HG02759 (cell line): ENCODE data around the gene WDR49.

ENCODE experiments used
- ATAC-seq: cut with Tn5 transposase; IDR thresholded peaks from one replicate; pipeline ENCODE4 v1.9.1; 2021; ENCODE audit warnings: mild to moderate bottlenecking, moderate library complexity; ENCODE audit not compliant: unreplicated experiment

Gene WDR49

DNA sequence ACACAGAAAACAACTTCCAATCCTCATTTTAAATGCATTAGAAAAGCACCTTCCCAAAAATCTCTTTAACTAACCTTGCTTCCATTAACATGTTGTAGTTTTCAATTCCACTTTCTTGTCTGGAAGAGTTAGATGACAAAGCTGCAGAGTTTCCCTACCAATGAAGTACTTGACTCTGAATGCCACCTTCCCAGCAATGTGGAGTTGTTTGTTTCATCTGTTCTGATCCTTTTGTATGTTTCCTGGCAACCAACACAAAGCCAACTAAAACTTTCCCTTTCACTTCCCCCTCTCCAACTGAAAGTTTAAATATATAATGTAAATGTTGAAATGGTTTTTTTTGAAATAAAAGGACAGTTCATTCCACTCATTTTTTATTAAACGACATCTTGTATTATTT lies at the start of gene WDR49:
TSS of gene WDR49 (minus strand) at position 183 of the 400 bp plus-strand sequence. CDS start 517 bp downstream, outside the sequence.
- no peak for ATAC-seq

DNA sequence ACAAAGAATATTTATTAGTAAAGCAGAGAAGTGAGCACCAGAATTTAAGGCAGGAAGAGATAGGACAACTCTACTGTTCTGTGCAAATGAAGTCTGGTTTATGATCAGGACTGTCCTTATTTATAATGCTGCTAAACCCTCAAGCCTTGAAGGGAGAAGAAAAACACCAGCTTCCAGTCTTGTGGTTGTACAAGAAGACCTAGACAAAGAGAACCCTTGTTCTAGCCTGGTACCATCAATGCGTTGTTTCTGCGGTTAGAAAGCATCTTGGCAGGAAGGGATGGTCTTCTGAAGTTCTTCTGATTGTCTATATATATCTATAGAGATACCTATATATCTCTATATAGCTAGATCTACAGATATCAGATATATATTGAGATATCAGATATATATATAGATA lies 47.2 kb upstream of the WDR49 start:
- ATAC-seq = no peak

DNA sequence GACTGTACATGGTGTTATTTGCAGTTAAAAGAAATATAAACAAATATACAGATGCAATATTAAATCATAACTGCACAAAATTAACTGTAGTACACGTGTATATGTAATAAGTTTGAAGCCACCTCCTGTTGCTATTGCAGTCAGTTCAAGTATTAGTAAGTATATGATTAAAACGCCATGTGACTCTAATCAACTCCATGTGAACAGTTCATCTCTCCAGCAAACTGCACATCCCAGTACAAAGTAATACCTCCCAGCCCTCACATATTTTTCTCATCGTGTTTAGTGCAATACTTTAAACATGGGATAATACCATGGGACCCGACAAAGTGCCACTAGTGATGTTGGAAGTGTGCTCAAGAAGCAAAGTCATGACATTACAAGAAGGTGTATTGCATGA lies 46.3 kb upstream of the WDR49 start:
- no peak for ATAC-seq

GRCh38 chr3:167694121-167694520 lies 40.4 kb upstream of the WDR49 start:
- no peak for ATAC-seq

DNA sequence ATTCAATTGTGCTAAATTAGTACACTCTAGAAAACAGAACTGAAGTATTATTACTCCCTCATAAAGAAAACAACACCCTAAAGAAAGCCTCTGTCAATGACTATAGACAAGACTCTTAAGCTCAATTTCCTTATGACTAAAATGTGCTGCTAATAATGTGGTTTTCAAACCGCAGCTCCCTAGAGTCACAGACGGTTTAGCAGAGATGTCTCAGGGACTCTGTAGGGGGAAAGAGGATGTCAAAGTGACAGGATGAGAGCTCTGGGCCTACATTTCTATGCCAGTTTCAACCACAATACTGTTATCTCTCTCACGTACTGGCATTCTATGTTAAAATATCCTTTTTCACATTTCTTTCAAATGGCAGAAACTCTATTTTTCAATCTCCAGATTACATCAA lies 37.6 kb upstream of the WDR49 start:
- peak; percentile 100 for ATAC-seq

- ATAC-seq = peak; percentile 81
Observed at GRCh38 chr3:167684388-167684993, 30.7 kb upstream of the WDR49 start.

- ATAC-seq = no peak
Observed at GRCh38 chr3:167679526-167679925, 25.8 kb upstream of the WDR49 start.

DNA sequence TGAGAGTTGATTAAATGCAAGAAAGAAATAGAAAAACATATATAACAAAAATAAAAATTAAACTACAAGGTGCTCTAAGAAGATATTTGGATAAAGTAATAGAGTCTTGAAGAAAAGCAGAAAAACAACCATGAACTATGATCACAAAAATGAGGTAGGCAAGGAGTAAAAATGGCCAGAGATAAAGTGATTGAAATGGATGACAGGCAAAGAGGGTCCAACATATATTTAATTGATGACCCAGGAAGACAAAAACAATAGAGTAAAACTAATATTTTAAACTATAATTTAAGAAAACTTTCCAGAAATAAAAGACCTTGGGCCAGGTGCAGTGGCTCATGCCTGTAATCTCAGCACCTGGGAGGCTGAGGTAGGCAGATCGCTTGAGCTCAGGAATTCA lies 22.1 kb upstream of the WDR49 start:
- ATAC-seq = no peak

DNA sequence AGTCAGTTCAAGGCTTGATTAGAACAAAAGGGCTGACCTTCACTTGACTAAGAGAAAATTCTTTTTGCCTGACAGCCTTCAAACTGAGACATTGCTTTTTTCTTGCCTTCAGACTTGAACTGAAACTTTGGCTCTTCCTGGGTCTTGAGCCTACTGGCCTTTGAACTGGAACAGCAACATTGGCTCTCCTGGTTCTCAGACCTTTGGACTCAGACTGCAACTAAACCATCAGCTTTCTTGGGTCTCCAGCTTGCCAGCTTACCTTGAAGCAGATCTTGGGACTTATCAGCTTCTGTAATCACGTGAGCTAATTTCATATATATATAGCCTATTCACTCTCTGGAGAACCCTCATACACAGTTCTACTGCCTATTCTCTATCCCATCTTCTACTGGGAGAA lies 19.5 kb upstream of the WDR49 start:
- no peak for ATAC-seq

- no peak for ATAC-seq
Observed at GRCh38 chr3:167671878-167672427, 18.2 kb upstream of the WDR49 start.

DNA sequence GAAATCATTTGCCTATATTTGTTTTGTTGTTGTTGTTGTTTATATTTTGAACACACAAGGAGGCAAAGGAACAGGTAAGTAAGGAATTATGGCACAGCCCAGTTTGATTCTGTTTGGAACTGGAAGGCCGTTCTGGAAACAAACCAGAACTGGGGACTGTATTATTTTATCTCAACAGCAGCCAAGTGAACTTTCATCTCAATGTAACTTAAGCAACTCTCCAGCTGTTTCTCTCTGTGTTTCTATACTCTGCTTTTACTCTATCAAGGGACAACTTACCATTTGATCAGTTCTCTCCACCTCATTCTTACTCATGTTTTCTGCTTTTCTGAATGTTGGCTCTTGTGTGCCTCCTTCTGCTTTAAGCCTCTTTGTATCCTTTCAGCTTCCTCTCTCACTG lies 16.0 kb upstream of the WDR49 start:
- ATAC-seq = no peak

DNA sequence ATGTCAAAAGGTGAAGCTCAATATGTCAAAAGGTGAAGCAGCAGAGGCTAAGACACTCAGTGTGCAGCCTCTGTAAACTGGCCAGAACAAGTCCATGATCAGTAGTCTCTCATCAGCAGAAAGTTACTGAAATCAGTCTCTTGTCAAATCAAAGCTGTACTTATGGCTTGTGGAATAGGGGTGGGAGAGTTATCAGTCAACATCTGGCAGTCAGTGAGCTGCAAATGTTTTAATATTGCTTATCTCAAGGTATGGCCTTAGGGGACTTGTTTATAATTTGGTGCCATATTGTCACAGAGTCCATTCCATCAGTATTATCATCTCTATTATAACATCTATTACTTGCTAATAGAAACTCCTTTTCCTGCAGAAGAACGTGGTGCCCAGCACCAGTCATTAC lies 14.9 kb upstream of the WDR49 start:
- ATAC-seq = no peak

- no peak for ATAC-seq
Observed at GRCh38 chr3:167666563-167666962, 12.8 kb upstream of the WDR49 start.

GRCh38 chr3:167662919-167663400 lies 9.2 kb upstream of the WDR49 start:
- no peak for ATAC-seq

DNA sequence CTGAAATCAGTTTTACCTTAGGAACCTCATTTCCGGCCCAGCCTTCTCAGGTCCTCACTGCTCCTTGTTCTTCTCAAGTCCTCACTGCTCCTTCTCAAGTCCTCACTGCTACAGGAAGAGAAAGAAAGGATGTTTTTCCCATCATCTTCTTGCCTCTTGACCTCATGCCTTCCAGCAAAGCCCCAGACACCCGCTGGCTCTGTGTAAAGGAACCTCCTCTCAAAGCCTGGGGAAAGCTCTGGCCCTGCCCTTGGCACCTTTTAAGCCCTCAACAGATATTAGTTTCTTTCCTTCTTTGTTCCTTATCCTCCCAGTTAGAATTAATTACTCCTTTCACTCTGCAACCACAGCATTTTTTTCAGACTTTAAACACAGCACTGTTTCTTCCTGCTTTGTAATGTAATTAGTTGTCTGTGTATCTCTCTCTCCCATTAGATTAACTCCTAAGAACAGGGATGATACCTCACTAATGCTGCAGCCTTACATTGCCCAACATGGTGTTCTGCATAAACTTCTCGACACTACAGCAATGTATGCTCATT lies 4.0 kb upstream of the WDR49 start:
- no peak for ATAC-seq

- no peak for ATAC-seq
Observed at GRCh38 chr3:167656821-167657220, 3.1 kb upstream of the WDR49 start.

- ATAC-seq = no peak
Observed at GRCh38 chr3:167653155-167653554, 587 bp downstream of the WDR49 start.

- no peak for ATAC-seq
Observed at GRCh38 chr3:167651826-167652225, 1.9 kb downstream of the WDR49 start.

DNA sequence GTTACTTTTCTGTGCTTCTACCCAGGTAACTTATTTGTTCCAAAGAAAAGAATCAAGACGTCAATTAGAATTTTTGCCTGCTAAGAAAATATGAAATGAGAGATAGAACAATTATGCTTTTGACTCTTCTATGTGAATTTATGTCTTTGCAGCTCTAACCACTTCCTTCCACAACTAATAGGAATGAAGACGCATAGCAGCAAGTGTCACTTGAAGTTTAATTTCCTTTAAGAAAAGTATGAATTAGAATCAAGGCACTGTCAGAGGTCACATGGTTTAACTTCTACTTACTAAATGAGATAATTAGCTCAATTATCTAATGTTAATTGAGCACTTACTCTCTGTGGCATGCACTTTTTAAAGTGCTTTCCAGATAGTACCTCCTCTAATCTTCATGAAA lies 3.3 kb downstream of the WDR49 start:
- ATAC-seq = no peak

- ATAC-seq = no peak
Observed at GRCh38 chr3:167649746-167650145, 4.0 kb downstream of the WDR49 start.

DNA sequence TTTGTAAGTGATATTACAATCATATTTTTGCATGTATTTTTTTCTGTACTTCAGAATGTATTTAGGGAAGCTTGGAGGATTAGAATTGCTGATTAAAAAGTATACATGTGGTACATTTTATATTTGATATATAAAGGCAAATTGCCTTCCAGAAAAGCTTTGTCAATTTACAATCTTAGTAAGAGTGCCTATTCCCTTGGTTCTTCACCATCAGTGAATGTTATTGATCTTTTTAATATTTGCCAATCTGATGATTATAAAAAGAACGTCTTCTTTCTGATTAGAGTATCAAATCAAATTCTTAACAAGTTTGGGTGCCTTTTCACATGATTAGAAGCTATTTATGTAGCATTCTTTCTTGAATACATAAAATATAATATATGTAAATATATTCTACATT lies 9.1 kb downstream of the WDR49 start:
- ATAC-seq = no peak

- no peak for ATAC-seq
Observed at GRCh38 chr3:167631471-167631870, 22.3 kb downstream of the WDR49 start.

DNA sequence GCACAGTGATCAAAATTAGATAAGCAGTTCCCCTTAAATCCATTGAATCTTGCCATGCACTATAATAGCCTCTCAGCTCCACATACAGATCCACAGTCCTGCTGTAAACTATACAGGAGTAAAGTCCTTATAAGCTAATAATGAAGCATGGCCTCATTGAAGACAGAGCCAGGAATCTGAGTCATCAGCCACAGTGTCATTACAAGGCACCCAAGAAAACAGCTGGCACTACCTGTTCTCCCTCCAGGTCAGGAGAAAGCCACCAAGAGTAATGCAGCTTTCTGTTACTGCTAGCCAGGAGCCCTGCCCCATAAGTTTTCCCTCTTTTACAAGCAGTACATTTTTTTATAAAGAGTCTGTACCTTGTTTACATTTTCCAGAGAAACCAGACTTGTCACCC lies 27.3 kb downstream of the WDR49 start:
- ATAC-seq = no peak
